Upper lobe of left lung (tissue), 4 donors: Measurements from ENCODE around the gene MTMR4.

Experiments used
- EP300 ChIP-seq, 4 donors: sonication (generic); formaldehyde crosslinking; IDR thresholded peaks; one replicate each; pipeline ENCODE4 v1.5.1; 2017; ENCODE audit warnings: antibody characterized with exemption in 4 of 4, control low read depth in 2 of 4
- POLR2A ChIP-seq, 4 donors: fragments of 450-650 bp; IDR thresholded peaks; one replicate each; pipeline ENCODE4 v1.5.1; 2016 to 2017; ENCODE audit warnings: antibody characterized with exemption in 4 of 4, mild to moderate bottlenecking in 2 of 4
- POLR2AphosphoS5 ChIP-seq, 2 donors: sonication (generic); formaldehyde crosslinking; IDR thresholded peaks; one replicate each; pipeline ENCODE4 v1.5.1; 2017; ENCODE audit warnings: antibody characterized with exemption in 2 of 2
- TF ChIP-seq, protein P1 (sequence below), 6 experiments: fragments of 450-650 bp in 4 of 6; fragments of 200-600 bp in 2 of 6; sonication (generic) in 2 of 6; IDR thresholded peaks; one replicate each; pipeline ENCODE4 v1.5.1; 2016 to 2019; ENCODE audit warnings: antibody characterized with exemption in 6 of 6

DNA sequence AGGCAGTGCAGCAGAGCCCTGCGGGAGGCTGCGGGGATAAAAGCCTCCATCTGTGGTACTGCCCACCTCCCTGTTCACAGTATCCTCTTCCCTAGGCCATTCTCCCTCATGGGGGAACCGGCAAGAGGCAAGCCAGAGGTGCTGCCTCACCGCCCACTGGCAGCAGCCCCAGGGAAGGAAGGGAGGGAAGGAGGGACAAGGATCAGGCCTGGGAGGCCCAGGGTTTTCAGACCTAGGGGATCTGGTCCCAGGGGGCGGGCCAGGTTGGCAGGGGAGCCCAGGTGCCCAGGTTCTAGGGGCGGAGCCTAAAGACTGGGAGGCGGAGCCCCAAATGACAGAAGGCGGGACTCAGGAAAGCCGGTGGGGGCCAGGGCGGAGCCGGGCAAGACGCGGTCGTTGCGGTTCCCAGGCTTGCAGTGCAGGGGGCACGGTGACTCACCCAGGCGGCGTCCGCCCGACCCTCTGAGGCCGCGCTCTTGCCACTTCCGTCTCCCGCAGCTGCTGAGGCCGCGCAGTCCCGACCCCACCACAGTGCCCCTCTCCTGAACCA is 3.0 kb upstream of the MTMR4 start:
- TF ChIP-seq, protein P1, sequence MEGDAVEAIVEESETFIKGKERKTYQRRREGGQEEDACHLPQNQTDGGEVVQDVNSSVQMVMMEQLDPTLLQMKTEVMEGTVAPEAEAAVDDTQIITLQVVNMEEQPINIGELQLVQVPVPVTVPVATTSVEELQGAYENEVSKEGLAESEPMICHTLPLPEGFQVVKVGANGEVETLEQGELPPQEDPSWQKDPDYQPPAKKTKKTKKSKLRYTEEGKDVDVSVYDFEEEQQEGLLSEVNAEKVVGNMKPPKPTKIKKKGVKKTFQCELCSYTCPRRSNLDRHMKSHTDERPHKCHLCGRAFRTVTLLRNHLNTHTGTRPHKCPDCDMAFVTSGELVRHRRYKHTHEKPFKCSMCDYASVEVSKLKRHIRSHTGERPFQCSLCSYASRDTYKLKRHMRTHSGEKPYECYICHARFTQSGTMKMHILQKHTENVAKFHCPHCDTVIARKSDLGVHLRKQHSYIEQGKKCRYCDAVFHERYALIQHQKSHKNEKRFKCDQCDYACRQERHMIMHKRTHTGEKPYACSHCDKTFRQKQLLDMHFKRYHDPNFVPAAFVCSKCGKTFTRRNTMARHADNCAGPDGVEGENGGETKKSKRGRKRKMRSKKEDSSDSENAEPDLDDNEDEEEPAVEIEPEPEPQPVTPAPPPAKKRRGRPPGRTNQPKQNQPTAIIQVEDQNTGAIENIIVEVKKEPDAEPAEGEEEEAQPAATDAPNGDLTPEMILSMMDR (IDR thresholded peaks at IDR 0.05) = peak in 1 of 6 experiments; percentile 3
- TF ChIP-seq EP300 (IDR thresholded peaks at IDR 0.05) (peak in 1 of 4 donors; percentile 14), POLR2A (IDR thresholded peaks at IDR 0.05) (peak in 3 of 4 donors; percentile 25 to 73 (median 64)), POLR2AphosphoS5 (IDR thresholded peaks at IDR 0.05) (peak in 1 of 2 donors; percentile 51)
